ENCODE measurements around the gene SPSB1. TPM values are rescaled to one million over a fixed set of nuclear protein-coding genes. Genes with fewer than 3 reads are reported as not detected.

Gene SPSB1
- total RNA-seq, 4 donors from 2014 or later = 69.3 to 168 (median 94.1) TPM

- TF ChIP-seq CTCF (IDR thresholded peaks at IDR 0.05) (no peak), POLR2A (IDR thresholded peaks at IDR 0.05) (no peak)
- Histone ChIP-seq H3K27me3 (no peaks in the 10 kb centered on the region), H3K4me3 (no peak overlapping the region), H3K4me1 (peaks cover 0 to 23% (median 18%) of the 10 kb centered on the region in 4 donors), H3K36me3 (no peaks in the 10 kb centered on the region), H3K9me3 (no peaks in the 10 kb centered on the region), H3K27ac (no peak overlapping the region)
- no peak for DNase-seq
Measured at GRCh38 chr1:9416506-9416905, 123.8 kb downstream of the SPSB1 start.

- TF ChIP-seq CTCF (IDR thresholded peaks at IDR 0.05) (no peak), POLR2A (IDR thresholded peaks at IDR 0.05) (no peak)
- Histone ChIP-seq H3K4me1 (peaks cover 0 to 21% (median 17%) of the 10 kb centered on the region in 4 donors), H3K27me3 (no peaks in the 10 kb centered on the region), H3K27ac (no peak overlapping the region), H3K9me3 (no peaks in the 10 kb centered on the region), H3K36me3 (no peaks in the 10 kb centered on the region), H3K4me3 (no peak overlapping the region)
- no peak for DNase-seq
Measured at GRCh38 chr1:9416918-9417500, 124.3 kb downstream of the SPSB1 start.

GRCh38 chr1:9417695-9418094 lies 125.0 kb downstream of the SPSB1 start:
- Histone ChIP-seq H3K9me3 (no peaks in the 10 kb centered on the region), H3K4me1 (peaks cover 0 to 15% (median 13%) of the 10 kb centered on the region in 4 donors), H3K27me3 (no peaks in the 10 kb centered on the region), H3K4me3 (peak overlapping the region in 1 of 4 donors; percentile 3), H3K27ac (no peak overlapping the region), H3K36me3 (no peaks in the 10 kb centered on the region)
- TF ChIP-seq POLR2A (IDR thresholded peaks at IDR 0.05) (no peak), CTCF (IDR thresholded peaks at IDR 0.05) (no peak)
- DNase-seq = peak in 1 of 3 donors; percentile 47

- DNase-seq = no peak
- no peaks in the 10 kb centered on the region for H3K36me3 ChIP-seq
- TF ChIP-seq CTCF (IDR thresholded peaks at IDR 0.05) = no peak
- no peak for TF ChIP-seq POLR2A (IDR thresholded peaks at IDR 0.05)
Measured at GRCh38 chr1:9418851-9419250, 126.2 kb downstream of the SPSB1 start.

More at GRCh38 chr1:9418851-9419250, 126.2 kb downstream of the SPSB1 start:
- H3K27me3 ChIP-seq = no peaks in the 10 kb centered on the region
- H3K9me3 ChIP-seq = no peaks in the 10 kb centered on the region
- H3K27ac ChIP-seq = no peak overlapping the region
- H3K4me3 ChIP-seq = no peak overlapping the region
- peaks cover 0 to 4% (median 2%) of the 10 kb centered on the region in 4 donors for H3K4me1 ChIP-seq

Other genes starting within 250 kb of the SPSB1 start
- 100 to 1,000 TPM in 3 of 4 donors, 10 to 100 TPM in 1; 12.4 to 730 (median 340) TPM for gene SLC2A5, start 223.3 kb upstream of the SPSB1 start, total RNA-seq
- gene GPR157, start 163.8 kb upstream of the SPSB1 start, total RNA-seq = 100 to 1,000 TPM in 1 of 4 donors, 10 to 100 TPM in 2, 1 to 10 TPM in 1; 3.3 to 208 (median 10.4) TPM
- 10 to 100 TPM; 23.1 to 72.9 (median 37.2) TPM for gene H6PD, start 58.1 kb upstream of the SPSB1 start, total RNA-seq
- 1 to 10 TPM; 2.5 to 5.5 (median 2.9) TPM for gene SLC25A33, start 246.6 kb downstream of the SPSB1 start, total RNA-seq

Data from Peyer's patch (tissue), 4 donors.